GM19395 (cell line): Measurements from ENCODE around the gene DCPS.
"Not testable (repeated sequence)": the region's sequence is repeated elsewhere in the genome, so short reads cannot be mapped to it uniquely, and the experiment has no call there.

Experiments
- ATAC-seq: cut with Tn5 transposase; IDR thresholded peaks from one replicate; pipeline ENCODE4 v1.9.1; 2021; ENCODE audit warnings: mild to moderate bottlenecking, moderate library complexity; ENCODE audit not compliant: unreplicated experiment

DCPS gene, protein sequence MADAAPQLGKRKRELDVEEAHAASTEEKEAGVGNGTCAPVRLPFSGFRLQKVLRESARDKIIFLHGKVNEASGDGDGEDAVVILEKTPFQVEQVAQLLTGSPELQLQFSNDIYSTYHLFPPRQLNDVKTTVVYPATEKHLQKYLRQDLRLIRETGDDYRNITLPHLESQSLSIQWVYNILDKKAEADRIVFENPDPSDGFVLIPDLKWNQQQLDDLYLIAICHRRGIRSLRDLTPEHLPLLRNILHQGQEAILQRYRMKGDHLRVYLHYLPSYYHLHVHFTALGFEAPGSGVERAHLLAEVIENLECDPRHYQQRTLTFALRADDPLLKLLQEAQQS

DNA sequence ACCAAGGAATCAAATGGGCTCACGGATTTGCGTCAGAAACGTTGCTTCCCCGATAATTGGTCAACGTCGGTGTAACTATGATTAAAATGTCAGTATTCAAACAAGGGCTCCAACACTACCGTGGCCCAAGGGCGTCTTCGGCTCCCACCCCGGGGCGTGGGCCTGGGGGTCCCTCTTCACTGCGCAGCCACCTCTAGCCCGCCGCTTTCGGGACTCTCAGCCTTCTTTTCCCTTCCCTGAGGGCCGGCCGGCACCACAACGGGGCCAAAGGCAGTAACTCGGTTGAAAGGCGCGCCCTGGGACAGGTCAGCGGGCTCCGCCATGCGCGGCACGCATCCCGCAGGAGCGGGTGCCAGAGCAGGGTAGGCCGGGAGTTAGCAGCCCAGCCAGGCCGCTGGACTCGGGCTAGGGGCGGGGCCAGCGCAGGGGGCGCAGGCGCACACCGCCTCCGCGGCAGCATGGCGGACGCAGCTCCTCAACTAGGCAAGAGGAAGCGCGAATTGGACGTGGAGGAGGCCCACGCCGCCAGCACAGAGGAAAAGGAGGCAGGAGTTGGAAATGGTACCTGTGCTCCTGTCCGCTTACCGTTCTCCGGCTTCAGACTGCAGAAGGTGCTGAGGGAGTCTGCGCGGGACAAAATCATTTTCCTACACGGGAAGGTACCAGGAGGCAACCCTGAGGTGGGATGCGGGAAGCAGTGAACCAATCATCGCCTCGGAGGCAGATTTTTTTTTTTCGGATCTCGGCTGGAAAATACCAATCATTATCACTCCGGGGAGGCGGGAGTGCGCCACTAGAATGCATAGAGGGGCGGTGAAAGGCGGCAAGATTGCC is at the start of gene DCPS:
DCPS (plus strand) TSS at position 438 of the 834 bp plus-strand sequence; CDS start at position 459, 21 bp downstream.
- ATAC-seq, result peak; percentile 83

DNA sequence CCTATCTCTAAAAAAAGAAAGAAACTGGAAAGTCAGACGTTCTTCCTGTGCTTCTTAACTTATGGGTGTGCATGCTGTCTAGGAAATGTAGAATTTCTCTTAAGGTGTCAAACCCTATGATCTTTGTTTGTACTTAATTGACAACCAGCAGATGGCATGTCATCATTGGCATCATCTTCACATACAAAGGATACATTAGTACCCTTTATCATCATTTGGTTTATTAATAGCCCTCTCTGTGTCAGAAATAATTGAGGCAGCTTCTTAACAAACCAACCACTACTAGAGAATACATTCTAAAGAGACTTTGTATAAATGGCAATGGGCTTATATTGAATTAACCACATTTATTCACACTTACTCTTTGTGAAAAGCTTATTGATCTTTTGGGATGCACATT is 49.0 kb upstream of the DCPS start:
- ATAC-seq, result no peak

DNA sequence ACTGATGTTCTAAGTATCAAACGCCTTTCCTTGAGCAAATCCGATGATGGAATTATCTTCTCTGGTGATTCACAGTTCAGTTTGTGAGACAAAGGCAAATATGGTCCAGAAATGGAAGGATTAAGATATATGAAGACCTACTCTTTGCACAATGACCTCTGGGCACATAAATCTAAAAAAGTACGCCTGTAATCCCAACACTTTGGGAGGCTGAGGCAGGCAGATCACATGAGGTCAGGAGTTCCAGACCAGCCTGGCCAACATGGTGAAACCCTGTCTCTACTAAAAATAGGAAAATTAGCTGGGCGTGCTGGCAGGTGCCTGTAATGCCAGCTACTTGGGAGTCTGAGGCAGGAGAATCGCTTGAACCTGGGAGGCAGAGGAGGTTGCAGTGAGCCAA is 48.4 kb upstream of the DCPS start:
- ATAC-seq, result not testable (repeated sequence)

DNA sequence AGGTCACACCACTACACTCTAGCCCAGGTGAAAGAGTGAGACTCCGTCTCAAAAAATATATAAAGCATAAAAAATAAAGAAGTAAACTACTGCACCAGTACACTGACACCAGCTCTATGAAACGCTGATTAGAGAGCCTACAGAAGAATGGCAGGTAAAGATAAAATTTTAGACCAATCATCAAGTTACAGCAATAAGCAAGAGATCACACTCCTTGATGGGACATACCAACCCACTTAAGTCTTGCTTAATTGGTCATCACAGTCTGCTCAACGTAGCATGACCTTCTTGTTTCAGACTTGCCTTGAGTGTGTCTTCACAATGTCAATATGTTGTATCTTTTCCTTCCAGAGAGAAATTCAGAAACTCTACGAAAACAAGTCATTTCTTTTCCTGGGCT is 47.6 kb upstream of the DCPS start:
- no peak for ATAC-seq

DNA sequence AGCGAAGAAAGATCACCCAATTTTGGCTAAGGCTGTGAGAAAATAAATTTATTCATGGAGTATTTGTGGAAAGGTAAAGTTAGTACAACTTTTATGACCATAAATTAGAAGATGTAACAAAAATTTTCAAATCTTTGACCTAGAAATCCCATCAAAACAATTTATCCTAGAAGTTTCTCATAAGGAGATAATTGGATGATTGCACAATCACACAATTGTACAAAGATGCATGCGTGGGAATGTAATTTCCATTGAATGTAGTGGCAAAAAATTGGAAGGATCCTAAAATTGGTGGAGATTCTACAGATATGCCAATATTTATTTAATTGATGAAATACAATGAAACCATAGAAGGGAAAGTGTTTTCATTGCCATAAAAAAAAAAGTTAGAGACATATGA is 46.7 kb upstream of the DCPS start:
- no peak for ATAC-seq

DNA sequence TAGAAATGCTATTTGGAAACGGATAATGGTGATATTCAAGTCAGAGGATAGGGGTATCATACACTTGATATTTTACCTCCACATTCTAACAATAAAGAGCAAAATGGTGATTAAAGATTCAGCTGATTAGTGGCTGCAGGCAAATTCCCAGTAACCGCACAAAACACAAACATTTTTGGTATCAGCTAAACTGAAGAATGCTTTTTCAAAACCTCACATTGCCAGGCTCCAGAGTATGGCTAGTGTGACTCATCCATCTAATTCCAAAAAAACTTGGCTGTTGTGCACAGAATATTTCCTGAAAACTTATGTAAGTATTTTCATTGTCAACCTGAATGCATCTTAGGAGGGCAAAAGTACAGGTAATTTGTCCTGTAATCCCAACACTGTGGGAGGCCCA is 46.1 kb upstream of the DCPS start:
- no peak for ATAC-seq

DNA sequence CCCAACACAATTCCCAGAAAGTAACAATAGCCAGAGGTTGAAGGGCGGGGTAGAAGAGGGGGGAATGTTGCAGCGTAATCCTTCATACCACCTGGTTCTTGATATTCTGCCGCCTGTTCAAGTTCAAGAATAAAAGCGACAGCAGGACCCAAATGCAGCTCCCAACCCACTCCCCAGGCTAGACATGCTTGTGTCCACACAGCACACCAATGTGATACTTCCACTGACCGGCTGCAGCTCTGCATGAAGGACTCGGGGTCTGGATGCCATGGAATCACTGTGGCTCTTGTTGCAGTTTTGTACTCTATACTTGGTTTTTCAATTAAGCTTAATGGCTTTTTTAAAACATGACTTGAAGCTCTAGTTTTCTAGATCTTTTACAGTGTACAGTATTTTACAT is 41.6 kb upstream of the DCPS start:
- ATAC-seq, result no peak

DNA sequence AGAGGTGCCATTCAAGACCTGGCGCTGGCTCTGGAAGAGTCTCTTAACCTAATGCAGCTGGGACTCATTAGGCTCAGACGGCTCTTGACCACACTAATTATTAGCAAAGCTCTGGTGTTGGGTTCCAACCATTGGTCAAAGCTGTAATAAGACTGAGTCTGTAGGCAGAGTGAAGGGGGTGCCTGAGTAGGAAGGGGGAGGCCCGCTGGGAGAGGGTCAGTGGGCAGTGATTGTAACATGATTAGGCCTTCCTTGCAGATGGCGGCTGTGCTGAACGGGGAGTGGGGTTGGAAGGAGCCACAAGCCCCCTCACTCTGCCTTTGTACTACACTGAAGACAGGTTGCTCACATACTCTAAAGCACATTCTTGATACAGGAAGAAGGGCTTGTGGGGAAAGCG is 40.4 kb upstream of the DCPS start:
- ATAC-seq, result no peak

DNA sequence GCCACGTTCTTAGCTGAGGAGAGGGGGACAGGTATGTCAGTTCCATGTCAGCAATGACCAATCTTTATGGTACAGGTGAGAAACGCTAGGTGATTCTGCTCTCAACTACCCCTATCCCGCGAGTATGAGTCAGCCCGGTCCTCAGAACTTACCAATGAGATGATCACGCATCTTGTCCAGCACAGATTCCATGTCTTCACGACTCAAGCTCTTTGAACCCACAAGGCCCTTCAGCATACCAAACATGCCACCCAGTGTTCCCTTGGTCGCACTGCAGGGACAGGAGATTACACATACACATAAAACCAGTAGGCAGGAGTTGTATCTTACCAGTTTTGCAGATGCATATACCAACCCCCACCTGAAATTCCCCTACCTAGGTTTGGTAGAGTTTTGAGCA is 38.0 kb upstream of the DCPS start:
- ATAC-seq, result no peak

DNA sequence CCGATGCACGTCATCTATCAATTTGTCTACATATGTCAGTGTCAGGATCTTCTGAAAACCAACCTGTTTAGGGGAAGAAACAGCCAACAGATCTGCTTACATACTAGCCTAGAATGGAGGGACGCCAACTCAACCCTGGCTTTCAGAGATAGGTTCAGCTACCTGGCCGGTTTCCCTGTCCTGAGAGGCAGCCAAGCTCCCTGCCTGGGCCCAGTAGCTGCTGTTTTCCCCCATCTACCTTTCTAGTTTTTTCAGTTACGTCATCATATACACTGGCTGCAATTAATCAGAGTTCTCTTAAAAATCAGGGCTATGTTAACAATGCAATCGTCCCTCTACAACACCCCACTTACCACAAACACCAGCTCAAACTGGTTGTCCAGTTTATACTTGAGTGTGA is 36.2 kb upstream of the DCPS start:
- ATAC-seq, result no peak

DNA sequence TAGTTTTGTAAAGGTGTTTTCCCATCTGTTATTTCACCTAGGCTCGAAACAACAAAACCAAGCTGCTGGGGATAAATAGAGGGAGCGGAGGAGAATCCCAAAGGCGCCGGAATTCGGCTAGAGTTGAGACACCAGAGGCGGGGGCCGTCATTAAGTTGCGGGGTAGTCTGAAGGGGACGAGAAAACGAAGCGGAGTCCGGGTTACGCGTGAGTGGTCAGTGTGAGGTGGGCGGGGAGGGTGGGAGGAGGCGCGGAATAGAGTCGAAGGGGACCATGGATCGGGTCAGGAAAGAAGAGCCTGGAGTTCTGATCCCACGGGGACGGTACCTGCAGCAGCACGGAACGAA is 35.5 kb upstream of the DCPS start:
- peak; percentile 13 for ATAC-seq

DNA sequence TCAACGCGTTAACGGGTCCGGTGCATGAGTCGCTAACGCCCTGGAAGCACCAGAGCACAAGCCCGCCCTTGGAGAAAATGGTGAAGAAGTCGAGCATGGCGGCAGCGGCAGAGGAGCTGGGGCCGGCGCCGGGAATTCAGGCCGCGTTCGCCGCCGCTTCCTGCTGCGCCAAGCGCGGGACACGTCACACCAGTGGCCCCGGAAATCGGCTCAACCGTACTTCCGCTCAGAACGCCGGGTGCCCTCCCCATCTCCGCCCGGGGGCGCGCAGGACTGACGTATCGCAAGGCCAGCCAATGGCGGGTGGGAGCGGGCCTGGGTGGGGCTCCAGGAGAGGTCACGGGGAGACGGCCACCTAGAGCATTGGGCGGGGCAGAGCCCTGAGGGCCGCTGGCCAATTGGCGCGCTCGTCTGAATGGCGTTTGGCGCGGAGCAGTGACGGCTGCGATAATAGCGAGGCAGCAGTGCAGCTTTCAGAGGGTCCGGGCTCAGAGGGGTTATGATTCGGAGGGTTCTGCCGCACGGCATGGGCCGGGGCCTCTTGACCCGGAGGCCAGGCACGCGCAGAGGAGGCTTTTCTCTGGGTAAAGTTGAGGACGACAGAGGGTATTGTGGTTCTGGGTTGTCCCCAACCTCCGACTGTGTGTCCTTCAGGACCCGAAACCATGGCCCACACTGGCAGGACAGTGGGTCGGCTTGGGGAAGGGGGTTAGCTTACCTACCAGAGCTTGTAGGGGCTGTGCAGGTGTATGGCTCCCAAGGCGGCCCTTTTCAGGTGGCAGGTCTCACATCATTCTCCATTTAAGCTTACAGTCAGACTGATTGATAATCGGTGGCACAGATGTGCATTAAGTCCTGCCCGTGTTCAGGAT is 34.9 kb upstream of the DCPS start, which contains the start of the genes FOXRED1 and SRPRA:
FOXRED1 (plus strand) TSS at position 447 of the 872 bp plus-strand sequence; CDS start at position 500, 53 bp downstream.
SRPRA (minus strand) TSS at position 188 of the 872 bp plus-strand sequence; CDS start at position 97, 91 bp downstream.
- peak; percentile 99 for ATAC-seq

DNA sequence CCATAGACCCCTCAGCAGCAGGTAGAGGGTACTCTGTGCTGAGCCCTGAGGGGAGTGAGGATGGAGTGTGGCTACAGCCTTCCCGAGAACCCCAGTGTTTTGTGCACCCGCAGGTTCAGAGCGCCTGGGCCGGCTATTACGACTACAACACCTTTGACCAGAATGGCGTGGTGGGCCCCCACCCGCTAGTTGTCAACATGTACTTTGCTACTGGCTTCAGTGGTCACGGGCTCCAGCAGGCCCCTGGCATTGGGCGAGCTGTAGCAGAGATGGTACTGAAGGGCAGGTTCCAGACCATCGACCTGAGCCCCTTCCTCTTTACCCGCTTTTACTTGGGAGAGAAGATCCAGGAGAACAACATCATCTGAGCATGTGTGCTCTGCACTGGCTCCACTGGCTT is 26.5 kb upstream of the DCPS start:
- ATAC-seq, result no peak

DNA sequence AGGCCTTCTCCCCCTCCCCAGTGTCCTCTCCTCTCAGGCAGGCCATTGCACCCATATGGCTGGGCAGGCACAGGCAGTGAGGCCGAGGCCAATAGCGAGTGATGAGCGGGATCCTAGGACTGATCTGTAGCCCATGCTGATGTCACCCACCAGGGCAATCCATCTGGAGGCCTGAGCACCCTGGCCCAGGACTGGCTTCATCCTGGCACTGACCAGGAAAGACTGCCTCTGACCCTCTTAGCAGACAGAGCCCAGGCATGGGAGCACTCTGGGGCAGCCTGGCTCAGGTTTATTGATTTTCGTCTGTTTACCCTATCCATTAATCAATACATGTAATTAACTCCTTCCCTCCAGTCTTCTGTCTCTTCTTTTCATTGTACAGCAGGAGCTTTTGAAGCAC is 26.1 kb upstream of the DCPS start:
- no peak for ATAC-seq

DNA sequence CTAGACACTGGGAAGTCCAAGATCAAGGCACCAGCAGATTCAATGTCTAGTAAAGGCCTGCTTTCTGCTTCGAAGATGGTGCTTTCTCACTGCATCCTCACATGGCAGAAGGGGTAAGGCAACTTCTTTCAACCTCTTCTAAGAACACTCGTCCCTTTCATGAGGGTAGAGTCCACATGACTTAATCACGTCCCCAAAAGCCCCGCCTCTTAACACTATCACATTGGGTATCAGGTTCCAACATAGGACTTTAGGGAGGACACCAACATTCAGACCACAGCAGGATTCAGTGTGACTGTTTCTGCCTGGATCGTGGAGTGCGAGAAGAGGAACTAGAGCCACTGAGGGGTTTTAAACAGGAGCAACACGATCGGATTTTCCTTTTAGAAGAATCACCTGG is 24.7 kb upstream of the DCPS start:
- no peak for ATAC-seq

DNA sequence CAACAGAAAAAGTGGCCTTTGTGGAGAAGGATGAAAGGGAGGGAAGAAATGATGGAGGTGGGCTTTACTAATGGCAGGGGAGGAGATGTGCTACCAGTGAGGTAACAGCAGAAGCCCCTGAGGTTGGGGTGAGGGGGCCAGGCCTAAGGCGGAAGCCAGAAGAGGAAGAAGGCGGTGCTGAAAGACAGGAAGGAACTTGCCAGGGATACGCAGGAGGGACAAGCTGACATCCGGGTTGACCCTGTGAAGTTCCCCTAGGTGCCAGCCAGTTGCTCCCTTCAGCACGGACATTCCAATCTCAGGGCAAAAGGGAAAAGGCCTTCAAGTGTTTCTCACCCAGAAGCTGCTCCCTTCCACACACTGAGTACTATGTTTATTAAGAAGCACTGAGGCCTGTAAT is 23.3 kb upstream of the DCPS start:
- ATAC-seq, result no peak

DNA sequence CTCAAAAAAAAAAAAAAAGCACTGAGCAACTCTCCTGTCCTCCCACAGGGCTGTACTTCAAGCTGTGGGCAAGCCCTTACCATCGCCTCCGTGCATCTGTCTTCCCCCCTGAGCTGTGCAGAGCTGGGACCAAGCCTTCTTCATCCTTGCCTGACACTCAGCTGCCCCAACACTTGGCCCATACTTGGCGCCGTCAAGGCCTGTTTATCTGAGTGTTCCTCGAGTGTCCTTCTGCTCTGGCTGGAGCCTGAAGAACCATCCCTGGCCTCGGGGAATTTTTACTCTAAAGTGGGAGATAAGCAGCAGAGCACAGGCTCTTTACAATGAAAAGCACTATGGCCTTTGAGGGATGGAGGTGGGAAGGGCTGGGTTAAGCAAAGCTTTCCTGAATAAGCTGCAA is 22.6 kb upstream of the DCPS start:
- ATAC-seq, result no peak

DNA sequence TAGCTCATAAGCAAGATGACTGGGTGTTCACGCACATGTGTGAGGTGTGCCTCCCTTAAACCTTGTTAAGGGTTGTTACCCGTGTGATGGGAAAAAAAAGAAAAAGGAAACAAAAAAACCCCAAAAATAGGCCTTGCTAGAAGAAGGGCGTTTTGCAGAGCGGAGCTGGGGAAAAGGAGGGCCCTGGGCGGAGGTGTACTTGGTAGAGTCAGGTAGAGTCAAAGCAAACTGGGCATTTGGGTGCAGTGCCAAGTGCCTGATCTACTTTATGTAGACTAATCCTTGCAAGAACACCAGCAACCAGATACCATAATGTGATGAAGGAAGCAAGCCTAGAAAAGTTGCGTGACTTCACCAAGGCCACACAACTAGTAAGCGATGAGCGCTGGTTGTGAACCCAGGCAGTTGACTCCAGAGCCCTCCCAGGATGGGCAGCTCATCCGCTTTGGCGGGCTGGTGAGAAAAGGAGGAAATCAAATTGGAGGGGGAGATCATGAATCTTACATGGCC is 22.1 kb upstream of the DCPS start:
- no peak for ATAC-seq

DNA sequence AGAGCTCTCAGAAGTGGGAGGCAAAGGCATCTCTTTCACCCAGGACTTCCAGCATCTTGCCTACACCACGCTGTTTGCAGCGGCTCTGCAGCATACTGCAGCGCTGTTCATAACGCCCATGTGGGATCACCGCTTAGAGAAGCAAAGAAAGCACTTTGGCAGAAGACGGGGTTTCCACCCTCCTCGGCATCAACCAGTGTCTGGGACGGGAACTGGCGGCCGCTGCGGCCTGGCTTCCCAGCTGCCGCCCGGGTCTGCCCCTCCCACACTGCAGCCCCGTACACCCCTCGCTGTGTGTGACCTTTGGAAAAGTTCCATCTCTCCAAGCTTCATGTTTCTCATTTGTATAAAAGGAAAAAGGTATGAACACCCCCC is 21.5 kb upstream of the DCPS start:
- peak; percentile 27 for ATAC-seq

DNA sequence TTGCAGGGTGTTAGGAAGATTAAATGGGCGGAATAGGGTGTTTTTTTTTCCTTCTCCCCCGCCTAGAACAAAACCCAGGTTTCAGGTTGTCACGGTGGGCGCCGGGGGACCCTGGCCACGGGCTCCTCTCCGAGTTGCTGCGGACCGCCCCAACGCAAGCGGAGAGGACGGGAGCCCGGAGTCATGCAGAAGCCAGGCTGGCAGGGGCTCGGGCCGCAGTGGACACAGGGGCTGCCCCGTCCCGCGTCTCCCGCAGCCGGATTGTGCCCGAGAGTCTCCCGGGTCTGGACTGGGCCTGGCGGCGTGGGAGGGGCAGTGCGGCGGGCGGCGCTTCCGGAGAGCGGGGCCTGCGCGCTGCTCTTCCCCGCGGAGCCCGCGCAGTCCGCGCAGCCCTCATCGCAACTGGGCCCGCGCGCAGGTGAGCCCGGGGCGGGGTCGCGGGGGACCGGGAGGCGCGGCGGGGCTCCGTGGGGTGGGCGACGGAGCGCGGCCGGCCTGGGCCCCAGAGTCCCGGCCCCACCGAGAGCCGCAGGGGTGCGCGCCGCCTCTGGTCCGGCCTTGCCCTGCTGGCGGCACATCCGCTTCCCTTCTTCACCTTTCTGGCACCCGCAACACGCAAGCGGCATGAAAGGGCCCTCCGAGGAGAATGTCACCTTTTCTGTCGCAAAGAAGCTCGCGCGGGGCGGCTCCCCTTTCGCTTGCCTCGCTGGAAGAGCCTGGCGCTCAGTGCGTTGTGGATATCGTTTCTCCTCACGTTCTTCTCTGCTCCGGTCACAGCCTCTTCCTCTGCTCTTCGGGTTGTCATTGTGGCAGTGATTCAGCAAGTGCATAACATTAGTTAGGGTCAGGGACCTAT is 20.9 kb upstream of the DCPS start, which contains the start of gene TIRAP:
TIRAP (plus strand) TSS at position 358 of the 856 bp plus-strand sequence. CDS start 7,802 bp downstream, outside the sequence.
- ATAC-seq, result peak; percentile 69
